ENCODE data around the gene CEP135. TPM values are rescaled to one million over a fixed set of nuclear protein-coding genes. Genes with fewer than 3 reads are reported as not detected.
A peak's percentile ranks its signal among the peaks of the same experiment; 100 is the strongest.

The CEP135 gene
- total and polyA plus RNA-seq, 8 donors, result 1.3 to 4.3 (median 1.9) TPM

DNA sequence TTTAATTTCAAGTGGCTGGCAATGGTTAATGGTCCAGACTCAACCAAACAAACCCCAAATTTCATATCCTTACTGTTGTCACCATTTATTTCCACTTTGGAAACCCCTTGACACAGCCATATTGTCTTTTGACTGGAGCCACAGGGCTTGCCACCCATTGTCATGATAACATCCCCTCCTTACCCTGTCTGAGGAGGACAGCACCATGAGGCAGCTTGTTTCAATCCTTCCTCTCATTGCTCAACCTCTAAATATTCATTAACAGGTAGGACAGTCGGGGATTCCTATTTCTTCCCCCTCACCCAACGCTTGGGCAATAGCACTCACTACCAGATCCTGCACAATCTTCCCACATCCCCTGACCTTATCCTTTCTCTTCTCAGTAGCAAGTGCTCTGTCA is 92.1 kb downstream of the CEP135 start:
- no peak for ATAC-seq
- TF ChIP-seq, protein P1, sequence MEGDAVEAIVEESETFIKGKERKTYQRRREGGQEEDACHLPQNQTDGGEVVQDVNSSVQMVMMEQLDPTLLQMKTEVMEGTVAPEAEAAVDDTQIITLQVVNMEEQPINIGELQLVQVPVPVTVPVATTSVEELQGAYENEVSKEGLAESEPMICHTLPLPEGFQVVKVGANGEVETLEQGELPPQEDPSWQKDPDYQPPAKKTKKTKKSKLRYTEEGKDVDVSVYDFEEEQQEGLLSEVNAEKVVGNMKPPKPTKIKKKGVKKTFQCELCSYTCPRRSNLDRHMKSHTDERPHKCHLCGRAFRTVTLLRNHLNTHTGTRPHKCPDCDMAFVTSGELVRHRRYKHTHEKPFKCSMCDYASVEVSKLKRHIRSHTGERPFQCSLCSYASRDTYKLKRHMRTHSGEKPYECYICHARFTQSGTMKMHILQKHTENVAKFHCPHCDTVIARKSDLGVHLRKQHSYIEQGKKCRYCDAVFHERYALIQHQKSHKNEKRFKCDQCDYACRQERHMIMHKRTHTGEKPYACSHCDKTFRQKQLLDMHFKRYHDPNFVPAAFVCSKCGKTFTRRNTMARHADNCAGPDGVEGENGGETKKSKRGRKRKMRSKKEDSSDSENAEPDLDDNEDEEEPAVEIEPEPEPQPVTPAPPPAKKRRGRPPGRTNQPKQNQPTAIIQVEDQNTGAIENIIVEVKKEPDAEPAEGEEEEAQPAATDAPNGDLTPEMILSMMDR (IDR thresholded peaks at IDR 0.05), result no peak
- 24 to 31% methylated on average over 2 of the region's 2 CpGs for WGBS, 2 donors
- DNase-seq, result no peak
- intact Hi-C loops (cut with DNase I), result no loop called here
- Histone ChIP-seq H3K9me3 (no peaks in the 10 kb centered on the region), H3K27me3 (no peaks in the 10 kb centered on the region), H3K4me3 (no peak overlapping the region), H3K4me1 (no peaks in the 10 kb centered on the region), H3K36me3 (no peaks in the 10 kb centered on the region), H3K27ac (no peak overlapping the region)
- no peak for FAIRE-seq

- no peaks in the 10 kb centered on the region for H3K4me1 ChIP-seq
- ATAC-seq (no peak), FAIRE-seq (no peak), DNase-seq (no peak)
- intact Hi-C loops (cut with DNase I), result no loop called here
- H3K27me3 ChIP-seq, result no peaks in the 10 kb centered on the region
- H3K4me3 ChIP-seq, result no peak overlapping the region
- WGBS, 2 donors, result 45 to 63% methylated on average over 1 of the region's 1 CpG
- no peaks in the 10 kb centered on the region for H3K9me3 ChIP-seq
- no peaks in the 10 kb centered on the region for H3K36me3 ChIP-seq
- H3K27ac ChIP-seq, result no peak overlapping the region
- TF ChIP-seq, protein P1 (IDR thresholded peaks at IDR 0.05), result no peak
These were observed 93.5 kb downstream of the CEP135 start for GRCh38 chr4:56042225-56042624.

GRCh38 chr4:56048383-56048701 is 99.6 kb downstream of the CEP135 start:
- no peak overlapping the region for H3K27ac ChIP-seq
- ATAC-seq (no peak), FAIRE-seq (no peak), DNase-seq (no peak)
- peaks cover 0 to 19% (median 10%) of the 10 kb centered on the region in 4 donors for H3K27me3 ChIP-seq
- H3K4me1 ChIP-seq, result peaks cover 0 to 6% (median 6%) of the 10 kb centered on the region in 3 donors
- 11 to 23% methylated on average over 5 of the region's 5 CpGs for WGBS, 2 donors
- intact Hi-C loops (cut with DNase I), result no loop called here
- H3K9me3 ChIP-seq, result no peaks in the 10 kb centered on the region
- peak overlapping the region in 2 of 4 donors; percentile 44 to 60 for H3K4me3 ChIP-seq
- H3K36me3 ChIP-seq, result no peaks in the 10 kb centered on the region
- TF ChIP-seq, protein P1 (IDR thresholded peaks at IDR 0.05), result no peak

DNA sequence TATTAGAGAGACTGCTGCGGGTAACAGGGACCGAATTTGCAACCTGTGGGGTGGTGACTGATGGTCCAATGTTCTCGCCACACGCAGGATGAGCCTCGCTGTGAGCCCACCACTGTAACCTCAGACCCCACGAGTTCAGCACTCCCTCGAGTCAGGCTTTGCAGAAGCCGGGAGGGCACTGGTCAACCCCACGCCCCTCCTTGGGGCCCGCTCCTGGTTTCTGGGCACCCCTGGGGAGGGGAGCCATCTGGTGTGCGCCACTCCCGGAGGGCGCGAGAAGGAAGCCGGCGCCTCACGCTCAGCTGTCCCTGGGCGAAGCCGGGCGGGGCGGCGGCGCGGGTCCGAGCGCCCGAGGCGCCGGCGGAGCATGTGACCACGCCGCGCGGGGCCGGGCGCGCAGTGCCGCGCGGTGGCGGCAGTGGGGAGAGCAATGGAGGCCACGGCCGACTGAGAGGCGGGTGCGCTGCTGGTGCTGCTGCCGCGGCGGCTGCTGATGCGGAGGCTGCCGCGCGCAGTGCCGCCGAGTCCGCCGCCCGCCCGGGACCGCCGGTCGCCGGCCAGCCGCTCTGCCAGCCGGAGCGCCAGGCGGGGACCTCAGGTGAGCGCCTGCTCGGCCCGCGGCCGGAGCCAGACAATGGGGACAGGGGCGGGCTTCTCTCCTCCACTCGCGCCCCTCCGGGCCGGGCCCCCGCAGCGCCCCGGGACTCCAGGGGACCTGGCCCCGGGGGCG is 100.1 kb downstream of the CEP135 start:
- ATAC-seq (peak; percentile 82 to 95 (median 91)), DNase-seq (peak; percentile 9 to 77 (median 30)), FAIRE-seq (no peak)
- Histone ChIP-seq H3K27me3 (peaks cover 0 to 19% (median 10%) of the 10 kb centered on the region in 4 donors), H3K9me3 (no peaks in the 10 kb centered on the region), H3K36me3 (no peaks in the 10 kb centered on the region), H3K4me1 (peaks cover 0 to 6% (median 6%) of the 10 kb centered on the region in 3 donors), H3K4me3 (peak overlapping the region; percentile 33 to 60 (median 40)), H3K27ac (no peak overlapping the region)
- TF ChIP-seq, protein P1 (IDR thresholded peaks at IDR 0.05), result no peak
- 0 to 1% methylated on average over 58 to 81 of the region's 81 CpGs for WGBS, 2 donors
- intact Hi-C loops (cut with DNase I), result no loop called here

DNA sequence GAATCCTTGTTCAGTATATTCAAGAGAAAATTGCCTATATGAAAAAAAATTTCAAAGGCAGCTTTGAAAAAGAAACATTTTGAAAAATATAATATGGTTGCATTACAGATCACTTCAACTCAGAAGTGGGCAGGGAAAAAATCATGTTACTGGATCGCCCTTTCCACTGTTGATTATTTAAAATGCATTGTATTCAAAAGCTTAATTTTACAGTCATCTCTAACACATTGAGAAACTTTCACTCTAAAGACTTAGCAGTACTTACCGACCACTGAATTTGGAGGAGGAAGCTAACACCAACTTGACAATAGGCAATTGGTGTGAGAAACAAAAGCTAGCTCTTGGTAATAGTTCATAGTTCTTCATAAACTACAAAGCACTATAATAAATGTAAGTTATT is 101.9 kb downstream of the CEP135 start:
- intact Hi-C loops (cut with DNase I), result no loop called here
- 58 to 63% methylated on average over 2 of the region's 2 CpGs for WGBS, 2 donors
- ATAC-seq (no peak), FAIRE-seq (no peak), DNase-seq (no peak)
- Histone ChIP-seq H3K9me3 (no peaks in the 10 kb centered on the region), H3K27ac (no peak overlapping the region), H3K36me3 (no peaks in the 10 kb centered on the region), H3K4me1 (peaks cover 0 to 6% (median 6%) of the 10 kb centered on the region in 3 donors), H3K4me3 (no peak overlapping the region), H3K27me3 (peaks cover 0 to 19% (median 10%) of the 10 kb centered on the region in 4 donors)
- TF ChIP-seq, protein P1 (IDR thresholded peaks at IDR 0.05), result no peak
